Duodenal mucosa (tissue), 2 donors: ENCODE measurements around the gene IRF6.

Experiments used
- H3K27ac ChIP-seq: one replicate; pipeline ENCODE4 v1.7.0; 2013; ENCODE audit warnings: low read depth, low read length
- H3K27me3 ChIP-seq, 2 donors: one replicate each; pipeline ENCODE4 v1.7.0; 2013; ENCODE audit warnings: low read length in 2 of 2, control low read depth in 1 of 2; ENCODE audit not compliant: insufficient read depth in 2 of 2, control insufficient read depth in 1 of 2
- H3K36me3 ChIP-seq, 2 donors: one replicate each; pipeline ENCODE4 v1.7.0; 2013; ENCODE audit warnings: low read length in 2 of 2, control low read depth in 1 of 2; ENCODE audit not compliant: insufficient read depth in 2 of 2, control insufficient read depth in 1 of 2
- H3K4me1 ChIP-seq, 2 donors: one replicate each; pipeline ENCODE4 v1.7.0; 2013; ENCODE audit warnings: low read length in 2 of 2, control low read depth in 1 of 2; ENCODE audit not compliant: insufficient read depth in 2 of 2, control insufficient read depth in 1 of 2
- H3K4me3 ChIP-seq, 2 donors: one replicate each; pipeline ENCODE4 v1.7.0; 2013; ENCODE audit warnings: low read length in 2 of 2, low read depth in 1 of 2
- H3K9ac ChIP-seq, 2 donors: one replicate each; pipeline ENCODE4 v1.7.0; 2013; ENCODE audit warnings: low read length in 2 of 2, low read depth in 1 of 2
- H3K9me3 ChIP-seq, 2 donors: one replicate each; pipeline ENCODE4 v1.7.0; 2013; ENCODE audit warnings: low read length in 2 of 2, control low read depth in 1 of 2; ENCODE audit not compliant: control insufficient read depth in 1 of 2

The IRF6 gene

DNA sequence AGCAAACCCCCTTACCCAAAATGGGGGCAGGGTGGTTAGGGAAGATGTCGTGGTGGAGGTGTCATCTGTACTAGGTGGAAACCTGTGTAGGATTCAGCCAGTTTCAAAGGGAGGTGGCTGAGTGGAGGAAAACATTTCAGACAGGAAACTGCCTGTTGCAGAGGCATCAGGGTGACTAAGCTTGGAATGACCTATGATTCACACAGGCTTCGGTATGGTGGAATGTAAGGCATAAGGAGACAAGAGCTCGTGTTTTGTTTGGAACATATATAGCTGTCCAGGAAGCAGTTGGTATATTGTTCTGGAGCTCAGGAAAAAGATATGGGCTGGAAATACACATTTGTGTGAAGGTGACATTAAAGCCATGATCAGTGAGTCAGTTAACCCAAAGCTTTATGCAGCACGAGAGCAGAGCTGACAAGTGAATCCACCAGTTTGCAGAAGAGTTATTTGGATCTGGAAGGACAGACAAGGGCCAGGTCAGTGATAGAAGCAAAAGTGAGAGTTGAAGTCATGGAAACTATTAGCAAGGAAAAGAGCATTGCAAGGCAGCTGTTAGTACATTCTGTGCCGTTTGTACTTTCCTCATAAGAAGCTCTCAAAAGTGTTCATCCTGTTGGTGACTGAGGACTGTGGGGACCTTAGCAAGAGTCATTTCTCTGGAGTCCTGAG is 34.1 kb upstream of the IRF6 start:
- peaks cover 39 to 96% of the 10 kb centered on the region in 2 donors for H3K36me3 ChIP-seq
- no peaks in the 10 kb centered on the region for H3K9me3 ChIP-seq
- H3K4me3 ChIP-seq: no peak overlapping the region
- H3K27ac ChIP-seq: no peak overlapping the region
- no peaks in the 10 kb centered on the region for H3K27me3 ChIP-seq
- H3K4me1 ChIP-seq: no peaks in the 10 kb centered on the region
- H3K9ac ChIP-seq: no peak overlapping the region

DNA sequence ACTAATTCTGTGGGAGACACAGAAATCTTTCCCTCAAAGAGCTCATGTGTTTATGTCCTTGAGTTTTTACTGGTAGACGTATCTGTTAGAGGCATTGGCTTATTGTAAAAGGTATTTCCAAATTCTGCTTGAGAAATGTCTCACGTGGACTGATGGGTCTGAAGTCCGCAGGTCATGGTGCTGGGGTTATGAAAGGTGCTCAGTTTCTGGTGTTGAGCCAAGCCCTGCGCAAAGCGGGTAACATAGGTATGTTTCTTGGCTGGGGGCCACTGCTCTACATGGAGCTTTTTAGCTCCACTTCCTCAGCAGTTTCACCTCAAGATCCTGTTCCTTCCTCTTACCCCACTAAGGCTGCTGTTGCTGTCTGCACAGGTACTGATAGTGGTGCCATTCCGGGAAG is 32.6 kb upstream of the IRF6 start:
- Histone ChIP-seq H3K9me3 (no peaks in the 10 kb centered on the region), H3K27ac (no peak overlapping the region), H3K36me3 (peaks cover 48 to 98% of the 10 kb centered on the region in 2 donors), H3K4me3 (no peak overlapping the region), H3K4me1 (no peaks in the 10 kb centered on the region), H3K27me3 (no peaks in the 10 kb centered on the region), H3K9ac (no peak overlapping the region)

GRCh38 chr1:209837671-209838070 is 31.7 kb upstream of the IRF6 start:
- Histone ChIP-seq H3K4me3 (no peak overlapping the region), H3K9me3 (no peaks in the 10 kb centered on the region), H3K9ac (no peak overlapping the region), H3K36me3 (peaks cover 52 to 97% of the 10 kb centered on the region in 2 donors), H3K27me3 (no peaks in the 10 kb centered on the region), H3K4me1 (no peaks in the 10 kb centered on the region), H3K27ac (no peak overlapping the region)

DNA sequence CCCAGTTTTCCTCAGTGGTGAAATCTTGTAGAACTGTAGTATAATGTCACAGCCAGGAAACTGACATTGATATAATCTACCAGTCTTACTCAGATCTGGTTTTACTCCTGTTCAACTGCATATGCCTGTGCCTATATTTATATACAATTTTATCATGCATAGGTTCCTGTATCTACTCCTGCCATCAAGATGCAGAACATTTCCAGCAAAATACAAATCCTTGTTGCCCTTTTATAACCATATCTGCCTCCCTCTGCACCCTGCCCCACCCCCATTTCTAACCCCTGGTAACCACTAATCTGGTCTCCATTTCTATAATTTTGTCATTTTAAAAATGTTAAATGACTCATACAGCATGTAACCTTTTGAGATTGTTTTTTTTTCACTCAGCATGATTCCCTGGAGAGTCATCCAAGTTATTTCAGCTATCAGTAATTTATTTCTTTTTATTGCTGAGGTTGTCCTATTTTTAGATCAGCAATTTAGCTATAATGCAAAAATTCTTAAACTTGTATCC is 29.9 kb upstream of the IRF6 start:
- no peak overlapping the region for H3K9ac ChIP-seq
- no peak overlapping the region for H3K4me3 ChIP-seq
- no peak overlapping the region for H3K27ac ChIP-seq
- no peaks in the 10 kb centered on the region for H3K4me1 ChIP-seq
- H3K27me3 ChIP-seq: no peaks in the 10 kb centered on the region
- H3K36me3 ChIP-seq: peaks cover 52 to 95% of the 10 kb centered on the region in 2 donors
- no peaks in the 10 kb centered on the region for H3K9me3 ChIP-seq

GRCh38 chr1:209831615-209832014 is 25.7 kb upstream of the IRF6 start:
- no peaks in the 10 kb centered on the region for H3K27me3 ChIP-seq

DNA sequence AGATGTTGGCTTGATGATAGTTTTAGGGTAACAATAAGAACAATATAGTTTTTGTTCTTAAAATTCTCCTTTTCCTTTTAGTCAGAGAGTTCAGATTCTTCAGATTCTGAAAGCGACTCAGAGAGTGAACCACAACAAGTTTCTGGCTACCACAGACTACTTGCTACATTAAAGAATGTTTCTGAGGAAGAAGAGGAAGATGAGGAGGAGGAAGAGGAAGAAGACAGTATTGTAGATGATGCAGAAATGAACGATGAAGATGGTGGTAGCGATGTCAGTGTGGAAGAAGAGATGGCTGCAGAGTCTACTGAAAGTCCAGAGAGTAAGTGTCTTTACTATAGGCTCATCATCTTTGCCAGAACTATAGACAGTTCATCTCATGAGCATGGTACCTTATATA is 24.8 kb upstream of the IRF6 start:
- no peak overlapping the region for H3K27ac ChIP-seq
- H3K27me3 ChIP-seq: no peaks in the 10 kb centered on the region
- H3K36me3 ChIP-seq: peaks cover 29 to 49% of the 10 kb centered on the region in 2 donors
- H3K4me1 ChIP-seq: peaks cover 0 to 3% of the 10 kb centered on the region in 2 donors
- no peak overlapping the region for H3K4me3 ChIP-seq
- H3K9me3 ChIP-seq: no peaks in the 10 kb centered on the region
- no peak overlapping the region for H3K9ac ChIP-seq

More at GRCh38 chr1:209831615-209832014, 25.7 kb upstream of the IRF6 start:
- Histone ChIP-seq H3K4me3 (no peak overlapping the region), H3K4me1 (peaks cover 0 to 3% of the 10 kb centered on the region in 2 donors), H3K27ac (no peak overlapping the region), H3K9me3 (no peaks in the 10 kb centered on the region), H3K36me3 (peaks cover 29 to 58% of the 10 kb centered on the region in 2 donors), H3K9ac (no peak overlapping the region)

GRCh38 chr1:209829716-209830115 is 23.8 kb upstream of the IRF6 start:
- H3K4me3 ChIP-seq: no peak overlapping the region

DNA sequence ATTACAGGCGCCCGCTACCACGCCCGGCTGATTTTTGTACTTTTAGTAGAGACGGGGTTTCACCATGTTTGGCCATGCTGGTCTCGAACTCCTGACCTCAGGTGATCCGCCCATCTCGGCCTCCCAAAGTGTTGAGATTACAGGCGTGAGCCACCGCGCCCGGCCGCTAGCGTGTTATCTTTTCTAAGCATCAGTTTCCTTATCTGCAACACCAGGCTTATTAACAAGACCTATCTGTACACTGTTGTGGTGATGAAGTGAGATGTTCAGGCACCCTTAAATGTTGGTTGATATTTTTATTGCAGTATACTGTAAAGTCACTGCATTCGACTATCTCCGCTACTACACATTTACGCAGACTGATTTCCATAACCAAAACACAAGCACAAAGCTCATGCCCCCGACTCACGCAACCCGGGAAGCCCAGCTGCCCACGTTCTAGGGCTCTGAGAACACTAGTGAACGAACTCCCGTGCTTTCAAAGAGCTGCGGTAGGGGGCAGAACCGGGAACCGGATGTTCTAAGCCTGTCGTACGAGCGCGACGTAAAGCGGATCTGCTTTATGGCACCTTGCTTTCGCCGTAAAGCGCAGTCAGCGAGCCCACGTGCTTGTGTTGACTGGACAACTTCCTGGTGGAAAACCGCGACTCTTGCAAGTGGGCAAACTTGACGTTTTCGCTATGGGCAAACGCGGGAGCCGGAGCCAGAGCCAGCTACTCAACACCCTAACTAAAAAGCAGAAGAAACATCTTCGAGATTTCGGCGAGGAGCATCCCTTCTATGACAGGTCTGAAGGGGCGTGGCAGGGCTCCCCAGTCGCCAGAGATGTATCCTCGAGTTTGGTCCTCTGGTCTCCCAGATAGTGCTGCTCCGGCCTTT is 21.7 kb upstream of the IRF6 start, which contains the start of gene UTP25:
Gene UTP25 (plus strand): TSS at position 589 of the 879 bp plus-strand sequence. CDS start 92 bp downstream, at position 681.
- H3K9ac ChIP-seq: peak within 1 kb of the TSS; percentile 35 to 73

More at GRCh38 chr1:209829716-209830115, 23.8 kb upstream of the IRF6 start:
- Histone ChIP-seq H3K4me1 (peaks cover 0 to 3% of the 10 kb centered on the region in 2 donors), H3K9me3 (no peaks in the 10 kb centered on the region), H3K27ac (no peak overlapping the region), H3K36me3 (peaks cover 21 to 39% of the 10 kb centered on the region in 2 donors), H3K27me3 (no peaks in the 10 kb centered on the region), H3K9ac (no peak overlapping the region)

DNA sequence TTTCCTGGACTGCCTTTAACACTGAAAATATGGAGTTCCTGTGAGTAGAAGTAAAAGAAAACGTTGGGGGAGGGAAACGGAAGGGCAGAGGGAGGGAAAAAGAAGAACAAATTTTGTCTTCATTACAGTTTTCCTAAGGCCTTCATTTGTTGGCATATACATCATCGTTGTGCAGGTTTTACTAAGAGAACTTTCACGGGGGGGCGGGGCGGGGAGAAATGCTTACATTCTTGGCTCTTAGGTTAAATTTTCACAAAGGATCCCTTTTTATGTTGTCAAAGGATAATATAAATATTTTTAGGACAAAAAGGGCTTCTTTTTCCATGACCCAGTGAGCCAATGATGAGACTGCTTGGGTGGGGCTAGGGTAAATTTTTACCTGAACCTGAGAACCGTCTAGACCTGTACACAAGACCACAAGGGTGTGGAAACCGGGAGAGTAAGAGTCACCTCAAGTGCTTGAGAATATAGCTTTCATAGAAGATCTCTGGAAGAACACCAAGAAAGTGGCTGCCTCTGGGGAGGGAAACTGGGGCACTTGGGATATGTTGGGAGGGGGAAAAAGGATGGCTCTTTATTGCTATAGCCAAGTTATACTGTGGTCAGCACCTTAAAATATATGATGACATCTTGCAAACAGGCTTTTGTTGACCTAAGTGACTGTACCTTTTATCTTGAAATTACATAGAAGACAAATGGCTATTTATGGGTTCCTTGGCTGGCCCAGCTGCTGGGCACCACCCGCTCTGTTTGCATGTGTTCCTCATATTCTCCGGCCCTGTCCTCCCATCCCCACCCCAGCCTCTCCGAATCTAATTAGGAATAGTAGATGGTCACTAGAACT is 19.9 kb upstream of the IRF6 start:
- H3K9ac ChIP-seq: no peak overlapping the region
- peaks cover 2% of the 10 kb centered on the region in 2 donors for H3K36me3 ChIP-seq
- H3K9me3 ChIP-seq: no peaks in the 10 kb centered on the region
- peaks cover 3% of the 10 kb centered on the region in 2 donors for H3K4me1 ChIP-seq
- no peak overlapping the region for H3K4me3 ChIP-seq
- no peak overlapping the region for H3K27ac ChIP-seq
- no peaks in the 10 kb centered on the region for H3K27me3 ChIP-seq

More for the DNA sequence above, 21.7 kb upstream of the IRF6 start, which contains the start of gene UTP25:
- no peaks in the 10 kb centered on the region for H3K27me3 ChIP-seq
- peak within 1 kb of the TSS; percentile 49 for H3K27ac ChIP-seq
- peak within 1 kb of the TSS; percentile 95 to 98 for H3K4me3 ChIP-seq
- peaks cover 3% of the 10 kb centered on the region in 2 donors for H3K4me1 ChIP-seq
- peaks cover 4 to 18% of the 10 kb centered on the region in 2 donors for H3K36me3 ChIP-seq
- no peaks in the 10 kb centered on the region for H3K9me3 ChIP-seq
